Measurements from ENCODE around the gene SPACA6. TPM values are rescaled to one million over a fixed set of nuclear protein-coding genes. Genes with fewer than 3 reads are reported as not detected.

The SPACA6 gene
- total RNA-seq, 4 donors from 2014 or later, result 10.7 to 47.9 (median 34.0) TPM

GRCh38 chr19:51709575-51709974, 16.4 kb downstream of the SPACA6 start:
- H3K4me3 ChIP-seq, result no peak overlapping the region
- H3K9me3 ChIP-seq, result no peaks in the 10 kb centered on the region
- H3K27ac ChIP-seq, result no peak overlapping the region
- TF ChIP-seq, protein P1, sequence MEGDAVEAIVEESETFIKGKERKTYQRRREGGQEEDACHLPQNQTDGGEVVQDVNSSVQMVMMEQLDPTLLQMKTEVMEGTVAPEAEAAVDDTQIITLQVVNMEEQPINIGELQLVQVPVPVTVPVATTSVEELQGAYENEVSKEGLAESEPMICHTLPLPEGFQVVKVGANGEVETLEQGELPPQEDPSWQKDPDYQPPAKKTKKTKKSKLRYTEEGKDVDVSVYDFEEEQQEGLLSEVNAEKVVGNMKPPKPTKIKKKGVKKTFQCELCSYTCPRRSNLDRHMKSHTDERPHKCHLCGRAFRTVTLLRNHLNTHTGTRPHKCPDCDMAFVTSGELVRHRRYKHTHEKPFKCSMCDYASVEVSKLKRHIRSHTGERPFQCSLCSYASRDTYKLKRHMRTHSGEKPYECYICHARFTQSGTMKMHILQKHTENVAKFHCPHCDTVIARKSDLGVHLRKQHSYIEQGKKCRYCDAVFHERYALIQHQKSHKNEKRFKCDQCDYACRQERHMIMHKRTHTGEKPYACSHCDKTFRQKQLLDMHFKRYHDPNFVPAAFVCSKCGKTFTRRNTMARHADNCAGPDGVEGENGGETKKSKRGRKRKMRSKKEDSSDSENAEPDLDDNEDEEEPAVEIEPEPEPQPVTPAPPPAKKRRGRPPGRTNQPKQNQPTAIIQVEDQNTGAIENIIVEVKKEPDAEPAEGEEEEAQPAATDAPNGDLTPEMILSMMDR (IDR thresholded peaks at IDR 0.05), result no peak
- no peak for TF ChIP-seq POLR2A (IDR thresholded peaks at IDR 0.05)
- TF ChIP-seq EP300 (IDR thresholded peaks at IDR 0.05), result no peak
- 64 to 70% methylated on average over 6 of the region's 6 CpGs for WGBS, 2 donors
- no peaks in the 10 kb centered on the region for H3K27me3 ChIP-seq
- peaks cover 0 to 12% (median 10%) of the 10 kb centered on the region in 4 donors for H3K4me1 ChIP-seq
- DNase-seq (ENCODE audit: low spot score in 2 of 2), result no peak
- peaks cover 0 to 33% (median 0%) of the 10 kb centered on the region in 3 donors for H3K36me3 ChIP-seq

GRCh38 chr19:51710163-51710562, 17.0 kb downstream of the SPACA6 start:
- no peak overlapping the region for H3K4me3 ChIP-seq
- TF ChIP-seq EP300 (IDR thresholded peaks at IDR 0.05), result no peak
- peaks cover 0 to 6% (median 4%) of the 10 kb centered on the region in 4 donors for H3K4me1 ChIP-seq
- peaks cover 0 to 33% (median 0%) of the 10 kb centered on the region in 3 donors for H3K36me3 ChIP-seq
- H3K27me3 ChIP-seq, result no peaks in the 10 kb centered on the region
- H3K27ac ChIP-seq, result no peak overlapping the region
- no peak for DNase-seq (ENCODE audit: low spot score in 2 of 2)
- H3K9me3 ChIP-seq, result no peaks in the 10 kb centered on the region
- 74 to 81% methylated on average over 2 of the region's 2 CpGs for WGBS, 2 donors

GRCh38 chr19:51711702-51712101, 18.6 kb downstream of the SPACA6 start:
- no peak overlapping the region for H3K4me3 ChIP-seq
- no peaks in the 10 kb centered on the region for H3K4me1 ChIP-seq
- no peak for DNase-seq (ENCODE audit: low spot score in 2 of 2)
- H3K9me3 ChIP-seq, result no peaks in the 10 kb centered on the region
- TF ChIP-seq EP300 (IDR thresholded peaks at IDR 0.05) (no peak), POLR2A (IDR thresholded peaks at IDR 0.05) (no peak)
- TF ChIP-seq, protein P1 (IDR thresholded peaks at IDR 0.05), result no peak
- no peak overlapping the region for H3K27ac ChIP-seq
- H3K36me3 ChIP-seq, result peaks cover 0 to 21% (median 0%) of the 10 kb centered on the region in 3 donors
- WGBS, 2 donors, result 73 to 79% methylated on average over 1 of the region's 1 CpG
- no peaks in the 10 kb centered on the region for H3K27me3 ChIP-seq

GRCh38 chr19:51712461-51713081, 19.4 kb downstream of the SPACA6 start:
- no peak for DNase-seq (ENCODE audit: low spot score in 2 of 2)
- TF ChIP-seq POLR2A (IDR thresholded peaks at IDR 0.05) (no peak), EP300 (IDR thresholded peaks at IDR 0.05) (no peak)
- TF ChIP-seq, protein P1 (IDR thresholded peaks at IDR 0.05), result no peak
- no peak overlapping the region for H3K4me3 ChIP-seq
- H3K27ac ChIP-seq, result no peak overlapping the region
- no peaks in the 10 kb centered on the region for H3K4me1 ChIP-seq
- H3K36me3 ChIP-seq, result peaks cover 0 to 12% (median 0%) of the 10 kb centered on the region in 3 donors
- no peaks in the 10 kb centered on the region for H3K9me3 ChIP-seq
- WGBS, 2 donors, result 40 to 46% methylated on average over 9 of the region's 9 CpGs
- H3K27me3 ChIP-seq, result peaks cover 0 to 6% of the 10 kb centered on the region in 2 donors

DNA sequence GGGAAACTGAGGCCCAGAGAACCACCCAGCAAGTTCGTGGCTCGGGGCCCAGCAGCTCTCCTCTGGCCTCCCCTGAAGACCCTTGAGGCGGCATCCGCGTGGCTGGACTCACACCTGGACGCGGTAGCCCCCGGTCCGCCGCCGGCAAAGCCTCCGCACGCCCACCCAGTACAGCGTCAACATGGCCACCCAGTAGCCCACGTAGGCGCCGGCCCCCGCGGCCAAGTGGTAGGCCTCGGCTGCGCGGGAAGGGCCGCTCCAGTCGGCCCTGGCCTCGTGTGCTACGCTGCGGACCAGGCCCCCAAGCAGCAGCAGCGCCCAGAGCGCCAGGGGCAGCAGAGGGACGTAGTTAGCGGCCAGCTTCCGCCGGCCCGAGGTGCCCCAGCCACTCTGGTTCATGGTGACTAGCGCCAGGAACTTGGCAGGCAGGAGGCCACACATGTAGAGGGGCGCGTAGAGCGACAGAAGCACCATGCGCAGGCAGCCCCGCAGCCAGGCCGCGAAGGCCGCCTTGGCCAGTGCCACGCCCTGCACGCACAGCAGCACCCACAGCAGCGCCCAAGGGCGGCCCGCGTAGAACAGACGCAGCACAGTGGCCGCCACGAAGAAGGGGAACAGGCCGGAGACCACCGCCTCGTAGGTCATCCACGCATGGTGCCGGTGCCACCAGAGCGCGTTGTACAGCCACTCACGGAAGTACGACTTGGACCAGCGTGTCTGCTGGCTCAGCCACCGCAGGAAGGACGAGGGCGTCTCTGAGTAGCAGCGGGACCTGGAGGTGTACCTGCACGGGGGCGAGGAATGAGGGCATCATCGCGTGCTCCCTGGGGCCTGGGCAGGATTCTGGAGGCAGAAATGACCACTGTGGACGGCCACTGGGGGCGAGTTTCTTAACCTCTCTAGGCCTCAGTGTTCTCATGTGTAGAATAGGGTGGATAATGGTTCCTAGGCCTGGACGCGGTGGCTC, 20.5 kb downstream of the SPACA6 start:
- Histone ChIP-seq H3K4me1 (no peaks in the 10 kb centered on the region), H3K27ac (no peak overlapping the region), H3K9me3 (no peaks in the 10 kb centered on the region), H3K36me3 (peaks cover 0 to 6% (median 0%) of the 10 kb centered on the region in 3 donors), H3K4me3 (no peak overlapping the region), H3K27me3 (peaks cover 0 to 16% of the 10 kb centered on the region in 2 donors)
- TF ChIP-seq EP300 (IDR thresholded peaks at IDR 0.05), result no peak
- TF ChIP-seq, protein P1 (IDR thresholded peaks at IDR 0.05), result no peak
- no peak for TF ChIP-seq POLR2A (IDR thresholded peaks at IDR 0.05)
- 90 to 93% methylated on average over 47 to 61 of the region's 74 CpGs for WGBS, 2 donors
- no peak for DNase-seq (ENCODE audit: low spot score in 2 of 2)
